Medulla oblongata (tissue), 1 donor: Measurements from ENCODE around the gene RPS6KA2.
"Not testable (repeated sequence)": the region's sequence is repeated elsewhere in the genome, so short reads cannot be mapped to it uniquely, and the experiment has no call there.

Experiments
- DNase-seq: peaks from one replicate; pipeline ENCODE4 v3.0.0-alpha.2; 2015; ENCODE audit errors: extremely low spot score

The RPS6KA2 gene

DNA sequence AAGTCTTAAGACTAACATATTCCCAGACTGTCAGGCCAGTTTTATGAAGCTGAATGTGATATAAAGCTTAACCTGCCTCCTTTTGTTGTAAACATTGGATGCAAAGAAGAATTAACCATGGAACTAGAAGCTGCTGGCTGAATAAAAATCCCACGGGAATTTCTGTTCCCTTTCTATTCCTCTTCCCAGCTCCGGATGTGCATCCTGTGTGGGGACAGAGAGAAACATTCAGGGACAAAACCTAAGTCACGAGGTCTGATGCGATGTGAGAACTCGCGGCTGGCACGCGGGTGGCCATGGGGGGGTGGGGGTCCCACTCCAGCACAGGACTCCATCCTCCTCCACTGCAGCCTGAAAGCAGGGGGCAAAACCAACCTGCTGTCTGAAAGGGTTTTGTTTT, 72.7 kb downstream of the RPS6KA2 start:
- peak; percentile 32 for DNase-seq

DNA sequence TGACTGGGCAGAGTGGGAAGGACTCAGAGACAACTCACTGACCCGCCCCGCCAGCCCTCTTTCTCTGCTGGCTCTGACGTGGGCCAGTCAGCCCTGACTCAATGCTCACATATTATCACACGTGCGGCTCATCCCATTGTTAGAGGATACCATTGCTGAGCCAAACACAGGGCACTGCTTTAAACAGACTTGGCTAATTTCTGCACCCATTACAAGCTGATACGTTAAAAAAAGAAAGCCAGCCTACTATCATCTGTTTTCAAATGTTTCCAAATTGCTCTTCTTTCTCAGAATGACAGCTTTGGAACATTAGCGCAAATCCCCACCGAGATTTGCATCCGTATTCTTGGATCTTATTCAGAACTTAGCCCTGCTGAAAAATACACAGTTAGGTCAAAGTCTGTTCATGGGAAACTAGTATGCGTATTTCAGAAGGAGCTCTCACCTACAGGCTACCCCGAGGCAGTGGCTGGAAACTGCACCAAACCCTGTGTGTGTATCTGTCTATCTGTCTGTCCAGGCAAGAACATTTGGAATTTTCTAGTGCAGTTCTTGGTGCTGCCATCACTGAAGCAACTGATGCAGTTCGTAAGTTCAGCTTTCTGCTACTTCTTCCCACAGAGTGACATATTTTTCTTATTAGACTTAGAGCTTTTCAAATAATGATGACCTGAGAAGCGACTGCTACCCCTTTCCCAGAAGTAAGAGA, 73.3 kb downstream of the RPS6KA2 start:
- DNase-seq: peak; percentile 58

DNA sequence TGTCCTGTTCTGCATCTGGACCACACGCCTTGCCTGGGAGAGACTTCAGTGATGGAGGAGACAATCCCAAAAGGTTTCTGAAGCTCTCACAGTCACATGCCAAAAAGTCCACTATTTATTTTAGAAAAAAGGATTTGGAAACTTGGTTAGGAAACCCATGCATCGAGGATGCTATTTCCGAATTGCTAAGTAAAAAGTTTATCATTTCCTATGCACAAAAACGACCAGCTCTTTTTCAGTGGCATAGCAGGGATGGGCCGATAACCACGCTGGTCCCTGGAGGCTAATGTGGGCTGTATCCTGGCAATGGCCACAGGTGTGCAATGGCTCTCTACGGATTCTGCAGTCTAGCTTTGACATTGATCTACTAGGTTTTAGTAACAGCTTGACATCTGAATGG, 74.5 kb downstream of the RPS6KA2 start:
- no peak for DNase-seq

DNA sequence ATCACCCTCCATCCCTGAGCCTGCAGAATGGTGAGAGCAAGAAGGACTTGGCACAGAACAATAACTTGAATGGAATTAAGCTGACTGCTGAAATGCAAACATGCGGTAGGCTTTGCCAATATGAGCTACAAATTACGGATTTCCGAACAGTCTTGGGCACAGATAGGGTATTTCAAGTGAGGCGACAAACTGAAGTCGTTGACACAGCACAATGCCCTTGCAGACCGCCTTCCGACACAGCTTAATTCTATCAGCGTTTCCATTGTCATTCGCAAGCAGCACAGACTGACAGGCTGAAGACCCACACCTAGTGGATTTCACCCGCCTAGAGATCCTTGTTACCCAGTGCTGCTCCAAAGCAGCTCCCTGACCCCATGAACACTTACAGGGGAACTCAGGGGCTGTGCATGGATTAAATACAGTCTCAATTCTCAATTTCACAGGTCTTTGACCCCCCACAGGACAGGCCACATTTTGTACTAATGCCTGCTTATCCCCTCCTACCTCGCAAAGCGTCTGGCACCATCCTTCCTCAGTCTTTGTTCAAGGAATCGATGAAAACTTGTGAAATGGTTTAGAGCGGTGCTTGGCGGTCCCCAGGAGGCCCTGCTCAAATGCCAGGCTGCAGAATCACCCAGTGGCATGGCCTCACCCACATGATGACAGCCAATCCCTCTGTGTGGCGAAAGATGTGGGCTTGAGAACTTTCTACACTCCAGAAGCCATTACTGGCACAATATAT, 75.1 kb downstream of the RPS6KA2 start:
- DNase-seq: no peak

DNA sequence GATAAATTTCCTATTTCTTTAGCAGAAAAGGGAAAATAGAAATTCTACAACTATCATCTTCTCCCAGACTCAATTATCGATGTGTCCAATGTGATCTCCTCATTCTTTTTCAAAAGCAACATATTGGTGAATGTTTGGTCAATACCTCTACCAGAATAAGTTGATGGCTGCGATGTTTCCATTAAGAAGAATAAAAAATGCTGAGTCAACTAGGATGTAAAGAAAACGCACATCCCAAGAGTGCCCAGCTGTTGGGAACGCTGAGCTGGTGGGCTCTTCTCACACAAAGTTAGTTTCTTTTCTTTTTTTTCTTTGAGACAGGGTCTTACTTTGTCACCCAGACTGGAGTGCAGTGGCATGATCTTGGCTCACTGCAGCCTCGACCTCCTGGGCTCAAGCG, 80.4 kb downstream of the RPS6KA2 start:
- no peak for DNase-seq

DNA sequence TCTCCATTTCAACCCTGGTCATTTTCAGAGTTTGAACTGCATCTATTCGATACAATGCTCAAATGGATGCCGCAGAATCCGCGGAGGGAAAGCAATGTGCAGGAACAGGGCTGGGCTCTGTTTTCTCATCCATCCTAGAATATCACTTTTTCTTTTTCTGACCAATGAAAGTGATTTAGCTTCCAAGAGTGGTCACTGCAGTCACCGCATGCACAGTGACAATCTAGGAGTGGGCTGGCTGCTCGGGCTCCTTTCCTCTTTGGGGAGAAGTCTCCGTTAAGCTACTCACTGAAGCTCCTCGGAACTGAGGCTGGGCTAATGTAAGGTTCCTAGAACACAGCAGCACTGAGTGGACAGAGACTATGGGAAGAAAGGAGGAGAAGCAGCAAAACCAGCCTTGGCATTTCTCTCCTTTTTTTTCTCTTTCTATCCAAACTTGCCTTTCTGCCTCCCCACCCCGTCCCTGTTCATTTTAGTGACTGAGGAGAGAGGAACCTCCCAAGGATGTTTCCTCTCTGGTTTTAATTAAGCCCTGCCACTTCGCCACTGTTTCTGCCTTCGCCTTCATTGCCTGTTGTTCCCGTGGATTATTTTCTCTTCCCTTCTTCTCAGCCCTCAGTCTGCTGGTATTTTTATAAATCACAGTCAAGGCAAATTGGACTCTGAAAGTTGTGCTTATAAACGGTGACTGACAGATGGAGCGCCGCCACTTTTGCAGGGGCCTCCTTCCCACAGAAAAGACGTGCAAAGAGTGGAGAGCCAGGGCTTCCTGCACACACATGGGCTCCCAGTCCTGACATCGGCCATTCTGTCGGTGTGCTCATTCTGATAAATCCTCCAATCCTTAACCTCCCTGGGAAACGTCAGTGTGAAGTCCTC, 81.7 kb downstream of the RPS6KA2 start:
- DNase-seq: no peak

DNA sequence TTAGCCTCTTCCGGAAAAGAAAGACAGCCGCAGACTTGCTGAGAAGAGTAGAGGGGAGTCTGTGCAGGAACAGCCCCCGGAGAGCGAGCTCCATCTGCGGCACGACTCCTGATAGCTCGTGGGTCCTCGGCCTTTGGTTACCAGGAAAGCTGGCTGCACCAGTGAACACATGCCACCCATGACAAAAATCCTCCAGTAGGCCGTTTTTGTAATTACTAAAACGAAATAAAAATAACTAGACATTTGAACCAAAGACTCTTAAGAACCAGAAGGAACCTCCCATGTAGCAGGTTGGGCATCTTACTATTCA, 82.8 kb downstream of the RPS6KA2 start:
- no peak for DNase-seq

DNA sequence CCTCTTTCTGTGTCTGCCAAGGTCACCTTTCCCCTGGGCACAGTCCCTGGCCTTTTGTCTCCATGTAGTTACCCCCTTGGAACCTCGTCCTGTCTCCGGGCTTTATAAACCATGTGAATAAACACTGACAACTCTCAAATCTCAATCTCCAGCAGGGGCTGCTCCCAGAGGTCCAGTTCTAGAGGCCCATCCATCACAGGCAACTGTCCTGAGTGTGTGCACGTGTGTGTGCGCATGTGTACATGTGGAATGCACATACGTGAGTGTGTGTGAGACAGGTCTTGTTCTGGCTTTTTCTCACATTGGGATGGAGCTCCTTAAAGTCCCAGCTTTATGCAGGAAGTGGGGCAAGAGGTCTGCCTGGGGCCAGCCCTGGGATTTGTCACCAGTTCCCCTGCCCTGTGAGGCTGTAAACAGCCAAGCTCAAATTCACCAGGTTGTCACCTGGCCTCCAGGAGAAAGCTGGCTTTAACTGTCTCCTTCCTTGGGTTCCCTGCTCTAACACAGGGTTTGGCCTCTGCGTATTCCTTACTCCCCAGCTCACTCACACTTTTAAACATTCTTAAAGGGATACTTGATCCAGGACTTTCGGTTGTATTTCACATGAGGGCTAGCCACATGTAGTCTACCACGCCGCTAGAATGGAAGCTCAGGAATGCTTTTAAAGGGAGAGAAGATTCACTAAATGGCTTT, 83.3 kb downstream of the RPS6KA2 start:
- DNase-seq: no peak

DNA sequence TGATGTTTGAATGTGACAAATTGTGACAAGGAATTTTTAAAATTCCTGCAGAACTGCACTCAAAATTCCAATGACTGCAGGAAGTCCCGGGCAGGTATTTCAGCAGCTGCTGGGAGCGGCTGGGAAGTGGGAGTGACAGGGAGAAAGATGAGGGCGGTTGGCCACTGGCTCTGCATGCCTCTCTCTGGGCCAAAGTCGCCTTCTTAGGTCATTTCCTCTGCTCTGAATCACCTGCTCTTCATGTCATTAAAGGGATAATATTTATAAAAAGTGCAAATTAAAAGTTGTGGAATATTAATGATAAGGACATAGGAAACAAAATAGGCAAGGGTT, 84.5 kb downstream of the RPS6KA2 start:
- DNase-seq: no peak

DNA sequence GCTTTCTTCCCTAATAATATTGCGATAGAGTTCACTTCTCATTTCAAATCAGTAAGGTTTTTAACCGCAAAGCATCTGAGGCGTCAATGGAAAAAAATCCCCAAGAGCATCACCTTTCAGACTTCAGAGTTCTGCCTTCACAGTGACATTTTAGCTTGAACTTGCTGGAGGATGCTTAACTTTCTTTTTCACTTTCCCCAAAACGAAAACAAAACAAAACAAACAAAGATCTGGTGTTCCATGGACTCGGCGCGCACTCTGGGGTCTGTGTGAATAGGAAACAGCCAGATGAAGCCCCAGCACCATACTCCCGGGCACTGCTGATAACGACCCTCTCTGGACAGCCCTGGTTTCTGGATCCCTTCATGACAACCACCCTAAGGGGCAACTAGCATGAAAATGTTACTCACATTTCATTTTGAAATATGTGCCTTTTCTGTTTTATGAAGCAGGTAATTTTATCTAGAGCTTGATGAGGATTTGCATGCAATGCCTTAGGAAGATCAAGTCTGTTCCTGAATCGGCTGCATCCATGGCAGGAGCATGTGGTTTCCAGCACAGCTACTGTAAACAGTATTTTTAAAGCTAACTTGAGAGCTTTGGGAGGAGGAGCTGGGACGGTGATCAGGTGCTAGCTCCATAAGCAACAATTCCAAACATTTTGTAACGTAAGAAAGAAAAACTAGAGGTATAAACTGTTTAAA, 85.0 kb downstream of the RPS6KA2 start:
- DNase-seq: no peak

DNA sequence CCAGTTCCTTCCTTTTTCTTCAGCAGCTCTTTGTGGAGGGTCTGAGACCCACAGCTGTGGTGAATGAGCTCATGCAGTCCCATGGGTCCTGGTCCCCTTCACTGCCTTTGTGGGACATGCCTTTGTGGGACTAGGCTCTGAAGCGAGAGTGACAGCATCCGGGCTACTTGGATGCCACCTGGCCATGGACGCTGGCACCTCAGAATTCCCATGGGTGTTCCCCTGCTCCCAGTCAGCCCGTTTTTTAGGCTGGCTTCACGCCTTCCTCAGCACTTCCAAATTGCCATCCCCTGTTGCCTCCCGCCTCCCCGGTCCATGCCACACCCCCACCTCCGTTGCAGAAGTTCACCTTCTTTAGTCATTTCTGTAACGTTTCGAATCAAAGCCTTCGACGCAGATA, 85.7 kb downstream of the RPS6KA2 start:
- no peak for DNase-seq

DNA sequence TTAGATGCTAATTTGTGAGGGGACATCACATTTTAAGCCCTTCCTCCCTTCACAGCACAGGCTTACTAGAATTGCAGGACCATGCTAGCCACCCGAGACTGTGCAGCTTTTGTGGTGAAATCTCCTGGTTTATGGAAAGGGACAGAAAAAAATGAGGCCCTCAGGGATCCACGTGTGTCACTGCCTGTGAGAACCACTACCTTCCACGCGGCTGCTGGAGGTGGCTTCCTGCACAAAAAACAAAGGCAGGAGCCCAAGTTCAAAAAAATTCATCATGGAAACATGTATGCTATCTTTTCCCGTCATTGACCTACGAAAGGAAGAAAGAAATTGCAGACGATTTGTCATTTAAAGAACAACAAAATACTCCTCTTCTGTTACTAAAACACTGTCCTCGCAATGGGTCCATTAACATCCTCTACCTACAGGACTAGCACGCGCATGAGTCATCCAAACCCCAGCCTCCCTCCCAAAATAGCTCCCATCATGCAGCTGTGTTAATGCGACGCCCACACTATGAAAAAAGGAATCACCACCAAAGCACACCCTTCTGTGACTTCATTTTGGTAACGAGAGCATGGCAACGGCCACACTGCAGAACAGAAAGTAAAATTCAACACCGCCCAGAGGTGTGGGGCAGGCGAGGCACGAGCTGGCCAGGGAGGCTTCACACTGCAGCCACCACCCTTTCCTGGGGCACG, 86.3 kb downstream of the RPS6KA2 start:
- DNase-seq: no peak

DNA sequence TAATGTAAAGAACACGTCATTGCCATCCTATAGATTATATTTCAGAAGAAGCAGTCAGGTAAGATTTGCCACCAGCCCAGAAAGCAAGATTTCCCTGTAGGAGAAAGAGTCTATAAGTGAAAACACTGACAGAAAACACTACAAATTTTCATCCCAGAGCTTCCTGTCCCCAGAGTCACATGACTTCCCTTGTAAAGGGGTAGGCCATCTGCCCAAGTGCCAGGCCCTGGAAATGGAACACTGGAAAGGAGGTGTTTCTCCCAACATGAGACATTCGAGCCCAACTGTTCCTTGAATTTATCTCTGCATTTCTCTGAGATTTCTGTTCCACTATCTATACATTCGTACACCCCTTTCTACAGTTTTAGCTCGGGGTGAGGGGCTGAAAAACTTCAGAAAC, 87.5 kb downstream of the RPS6KA2 start:
- no peak for DNase-seq

DNA sequence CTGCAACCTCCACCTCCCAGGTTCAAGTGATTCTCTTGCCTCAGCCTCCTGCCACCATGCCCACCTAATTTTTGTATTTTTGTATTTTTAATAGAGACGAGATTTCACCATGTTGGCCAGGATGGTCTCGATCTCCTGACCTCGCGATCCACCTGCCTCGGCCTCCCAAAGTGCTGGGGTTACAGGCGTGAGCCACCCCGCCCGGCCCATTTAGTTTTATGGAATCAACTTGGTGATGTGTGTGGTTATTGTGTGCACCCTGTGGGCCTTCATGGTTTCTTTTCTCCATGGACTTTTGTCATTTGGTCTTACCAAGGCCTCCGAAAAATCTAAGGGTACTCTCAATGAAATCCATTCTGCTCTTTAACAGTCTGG, 88.1 kb downstream of the RPS6KA2 start:
- not testable (repeated sequence) for DNase-seq

DNA sequence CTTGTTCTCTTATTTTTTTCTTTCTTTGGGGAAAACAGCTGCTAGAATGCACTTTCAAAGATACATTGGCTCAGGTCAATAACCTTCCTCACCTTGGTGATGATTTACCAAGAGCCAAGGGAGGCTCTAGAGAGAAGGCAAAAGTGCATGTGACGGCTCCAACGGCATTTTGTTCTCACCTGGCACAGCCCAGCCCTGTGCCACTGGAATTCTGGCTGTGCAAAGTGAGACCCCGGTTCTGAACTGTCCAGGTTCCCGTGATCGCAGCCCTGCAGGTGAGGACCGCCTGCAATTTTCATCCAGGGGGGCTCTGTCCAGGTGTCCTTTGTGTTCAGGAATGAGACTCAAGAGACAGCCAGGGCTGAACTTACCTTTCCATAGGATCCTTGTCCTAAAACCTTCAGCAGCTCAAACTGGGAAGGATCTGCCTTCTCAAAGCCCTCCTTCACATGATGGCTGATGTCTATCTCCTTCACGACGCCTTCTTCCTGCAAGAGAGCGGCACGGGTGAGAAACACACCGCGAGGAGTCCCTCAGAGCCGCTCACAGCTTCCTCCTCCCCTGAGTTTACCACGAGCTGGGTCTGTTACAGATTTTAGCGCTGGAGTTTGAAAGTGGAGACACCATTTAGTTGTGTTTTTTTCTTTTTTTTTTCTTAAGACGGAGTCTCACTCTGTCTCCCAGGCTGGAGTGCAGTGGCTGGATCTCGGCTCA, 88.6 kb downstream of the RPS6KA2 start:
- DNase-seq: no peak

DNA sequence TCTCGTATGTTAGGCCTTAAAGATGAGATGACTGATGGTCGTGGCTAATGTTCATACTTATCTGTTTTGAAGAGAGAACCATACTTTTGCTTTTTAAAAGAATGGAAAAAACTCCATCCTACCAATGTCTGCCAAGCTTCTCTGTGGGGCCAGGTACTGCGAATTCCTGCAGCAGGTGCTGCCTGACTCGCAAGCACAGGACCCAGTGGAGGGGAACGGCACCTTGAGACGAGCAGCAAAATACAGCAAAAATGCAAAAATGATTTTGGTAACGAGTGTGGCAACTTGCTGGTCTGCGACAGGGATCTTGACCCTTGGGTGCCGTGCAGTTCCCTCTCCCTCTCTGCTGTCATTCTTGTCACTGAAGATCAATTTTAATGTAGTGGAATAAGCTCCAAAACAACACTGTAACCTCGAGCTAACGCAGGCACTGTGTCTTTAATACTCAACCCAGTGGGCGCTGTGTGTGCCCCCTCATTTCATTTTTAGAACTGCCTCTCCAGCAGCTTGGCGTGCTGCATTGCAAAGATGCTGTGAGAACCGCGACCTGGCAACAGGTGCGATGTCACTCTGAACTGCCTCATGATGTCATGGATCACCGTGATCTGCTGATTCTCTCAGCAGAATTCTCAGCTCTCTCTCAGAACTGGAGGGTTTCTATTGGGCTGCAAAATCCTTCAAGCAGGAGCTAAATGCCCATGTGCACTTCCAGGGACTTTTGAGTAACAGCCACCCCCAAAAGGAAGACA, 92.2 kb downstream of the RPS6KA2 start:
- no peak for DNase-seq

DNA sequence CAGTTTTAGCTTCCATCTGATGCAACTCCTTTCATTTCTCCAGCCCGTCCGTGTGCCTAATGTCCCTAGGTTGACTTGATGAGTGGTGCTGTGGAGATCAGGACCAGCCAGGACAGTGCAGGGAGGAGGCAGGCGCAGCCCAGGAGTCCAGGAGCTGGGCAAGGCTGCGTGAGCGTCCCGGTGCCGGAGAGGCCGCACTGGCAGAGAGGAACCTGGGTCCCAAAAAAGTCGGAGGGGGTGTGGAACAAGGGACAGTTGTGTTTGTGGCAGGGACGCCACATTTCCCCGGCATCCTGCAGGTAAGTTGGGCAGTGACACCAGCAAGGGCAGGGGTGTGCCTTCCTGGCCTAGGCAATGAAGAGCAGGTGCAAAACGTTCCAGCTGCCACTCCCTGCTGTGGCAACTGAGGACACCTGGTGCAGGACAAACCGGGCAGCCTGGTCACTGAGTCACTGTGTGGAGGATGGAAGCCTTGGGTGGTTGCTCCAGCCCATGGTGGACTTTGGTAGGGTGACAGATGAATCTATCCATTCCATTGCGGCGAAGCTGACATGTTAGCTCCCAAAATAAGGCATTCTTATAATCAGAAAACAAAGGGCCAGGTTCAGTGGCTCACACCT, 93.7 kb downstream of the RPS6KA2 start:
- no peak for DNase-seq

DNA sequence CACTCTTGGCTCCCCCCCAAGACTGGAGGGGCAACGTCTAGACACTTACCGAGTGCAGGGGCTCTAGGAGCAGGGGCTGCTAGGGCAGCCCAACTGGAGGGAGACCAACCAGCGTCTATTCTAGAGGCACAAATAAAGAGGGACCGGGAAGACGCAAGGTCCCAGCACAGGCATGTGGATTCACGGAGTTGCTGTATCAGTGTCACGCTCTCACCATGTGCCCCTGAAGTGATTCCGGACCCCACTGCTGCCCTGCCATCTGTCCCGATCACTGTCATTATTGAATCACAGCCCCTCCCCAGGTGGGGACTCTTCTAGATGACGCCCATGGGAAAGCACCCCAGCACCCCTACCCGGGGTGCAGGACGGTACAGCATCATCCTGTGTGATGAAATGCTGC, 94.7 kb downstream of the RPS6KA2 start:
- no peak for DNase-seq
